ENCODE data around the gene SBNO2.

Gene SBNO2

GRCh38 chr19:1087813-1088415 is 86.2 kb downstream of the SBNO2 start:
- DNase-seq (ENCODE audit: low read depth): no peak

- no peak for DNase-seq (ENCODE audit: low read depth)
Measured at GRCh38 chr19:1086613-1087012, 87.5 kb downstream of the SBNO2 start.

GRCh38 chr19:1085676-1086442 is 88.2 kb downstream of the SBNO2 start:
- DNase-seq (ENCODE audit: low read depth): no peak

GRCh38 chr19:1085053-1085658 is 88.9 kb downstream of the SBNO2 start:
- no peak for DNase-seq (ENCODE audit: low read depth)

GRCh38 chr19:1084024-1084868 is 89.8 kb downstream of the SBNO2 start:
- no peak for DNase-seq (ENCODE audit: low read depth)

- DNase-seq (ENCODE audit: low read depth): no peak
Measured at GRCh38 chr19:1082928-1083816, 90.9 kb downstream of the SBNO2 start.

GRCh38 chr19:1082165-1082927 is 91.7 kb downstream of the SBNO2 start:
- no peak for DNase-seq (ENCODE audit: low read depth)

GRCh38 chr19:1081301-1082164 is 92.5 kb downstream of the SBNO2 start:
- no peak for DNase-seq (ENCODE audit: low read depth)

GRCh38 chr19:1080360-1081161 is 93.5 kb downstream of the SBNO2 start:
- no peak for DNase-seq (ENCODE audit: low read depth)

- no peak for DNase-seq (ENCODE audit: low read depth)
Measured at GRCh38 chr19:1079566-1080111, 94.4 kb downstream of the SBNO2 start.

GRCh38 chr19:1076951-1077350 is 97.1 kb downstream of the SBNO2 start:
- DNase-seq (ENCODE audit: low read depth): no peak

- no peak for DNase-seq (ENCODE audit: low read depth)
Measured at GRCh38 chr19:1076046-1076386, 98.1 kb downstream of the SBNO2 start.

GRCh38 chr19:1074544-1075283 is 99.4 kb downstream of the SBNO2 start:
- no peak for DNase-seq (ENCODE audit: low read depth)

GRCh38 chr19:1073956-1074517 is 100.0 kb downstream of the SBNO2 start:
- no peak for DNase-seq (ENCODE audit: low read depth)

- no peak for DNase-seq (ENCODE audit: low read depth)
Measured at GRCh38 chr19:1073063-1073955, 100.8 kb downstream of the SBNO2 start.

GRCh38 chr19:1072371-1073015 is 101.6 kb downstream of the SBNO2 start:
- no peak for DNase-seq (ENCODE audit: low read depth)

Measured in HS-27A (cell line).